22Rv1 (cell line): ENCODE data around the gene APOM.

Source experiments
- ZFX ChIP-seq: fragments of 450-650 bp; IDR thresholded peaks from 2 replicates; pipeline ENCODE4 v1.6.1; 2017; ENCODE audit warnings: antibody characterized with exemption, borderline replicate concordance
- TF ChIP-seq, protein P1 (sequence below): fragments of 450-650 bp; IDR thresholded peaks from 2 replicates; pipeline ENCODE4 v1.5.1; 2017; ENCODE audit warnings: mild to moderate bottlenecking

DNA sequence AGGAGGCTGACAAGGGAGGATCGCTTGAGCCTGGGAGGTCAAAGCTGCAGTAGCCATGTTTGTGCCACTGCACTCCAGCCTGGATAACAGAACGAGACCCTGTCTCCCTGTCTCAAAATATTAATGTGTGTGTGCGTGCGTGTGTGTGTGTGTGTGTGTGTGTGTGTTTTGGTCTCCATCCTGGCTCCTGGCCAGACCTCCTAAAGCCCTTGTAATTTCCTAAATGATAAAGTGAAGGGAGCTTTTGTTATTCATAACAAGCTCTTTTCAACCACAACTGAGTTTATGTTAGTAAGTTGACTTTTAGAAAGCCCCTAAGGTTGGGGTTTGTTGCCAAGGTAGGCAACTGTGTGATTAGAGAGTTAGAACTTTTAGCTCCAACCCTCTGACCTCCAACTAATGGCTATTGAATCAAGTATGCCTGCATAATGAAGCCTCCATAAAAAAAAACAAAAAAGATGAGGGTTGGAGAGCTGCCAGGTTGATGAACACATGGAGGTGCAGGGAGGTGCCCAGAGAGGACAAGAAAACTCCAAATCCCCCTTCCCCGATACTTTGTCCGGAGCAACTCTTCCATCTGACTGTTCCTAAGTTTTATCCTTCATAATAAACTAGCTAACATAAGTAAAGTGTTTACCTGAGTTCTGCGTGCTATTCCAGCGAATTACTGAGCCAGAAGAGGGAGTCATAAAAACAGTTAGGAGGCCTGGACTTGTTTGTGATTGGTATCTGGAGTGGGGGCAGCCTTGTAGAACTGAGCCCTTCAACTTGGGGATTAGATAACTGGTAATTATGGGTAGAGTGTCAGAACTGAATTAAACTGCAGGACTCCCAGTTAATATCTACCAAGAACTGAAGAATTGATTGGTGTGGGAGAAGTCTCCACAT, 45.9 kb upstream of the APOM start:
- TF ChIP-seq, protein P1, sequence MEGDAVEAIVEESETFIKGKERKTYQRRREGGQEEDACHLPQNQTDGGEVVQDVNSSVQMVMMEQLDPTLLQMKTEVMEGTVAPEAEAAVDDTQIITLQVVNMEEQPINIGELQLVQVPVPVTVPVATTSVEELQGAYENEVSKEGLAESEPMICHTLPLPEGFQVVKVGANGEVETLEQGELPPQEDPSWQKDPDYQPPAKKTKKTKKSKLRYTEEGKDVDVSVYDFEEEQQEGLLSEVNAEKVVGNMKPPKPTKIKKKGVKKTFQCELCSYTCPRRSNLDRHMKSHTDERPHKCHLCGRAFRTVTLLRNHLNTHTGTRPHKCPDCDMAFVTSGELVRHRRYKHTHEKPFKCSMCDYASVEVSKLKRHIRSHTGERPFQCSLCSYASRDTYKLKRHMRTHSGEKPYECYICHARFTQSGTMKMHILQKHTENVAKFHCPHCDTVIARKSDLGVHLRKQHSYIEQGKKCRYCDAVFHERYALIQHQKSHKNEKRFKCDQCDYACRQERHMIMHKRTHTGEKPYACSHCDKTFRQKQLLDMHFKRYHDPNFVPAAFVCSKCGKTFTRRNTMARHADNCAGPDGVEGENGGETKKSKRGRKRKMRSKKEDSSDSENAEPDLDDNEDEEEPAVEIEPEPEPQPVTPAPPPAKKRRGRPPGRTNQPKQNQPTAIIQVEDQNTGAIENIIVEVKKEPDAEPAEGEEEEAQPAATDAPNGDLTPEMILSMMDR: no peak
- TF ChIP-seq ZFX: no peak
